ENCODE results near the gene ZNF236. TPM values are rescaled to one million over a fixed set of nuclear protein-coding genes. Genes with fewer than 3 reads are reported as not detected.

The ZNF236 gene
- total and polyA plus RNA-seq, 2 donors (not counting 3 experiments of a cell fraction or from before 2014, with no cell fraction given), result 4.5 to 14.7 TPM

DNA sequence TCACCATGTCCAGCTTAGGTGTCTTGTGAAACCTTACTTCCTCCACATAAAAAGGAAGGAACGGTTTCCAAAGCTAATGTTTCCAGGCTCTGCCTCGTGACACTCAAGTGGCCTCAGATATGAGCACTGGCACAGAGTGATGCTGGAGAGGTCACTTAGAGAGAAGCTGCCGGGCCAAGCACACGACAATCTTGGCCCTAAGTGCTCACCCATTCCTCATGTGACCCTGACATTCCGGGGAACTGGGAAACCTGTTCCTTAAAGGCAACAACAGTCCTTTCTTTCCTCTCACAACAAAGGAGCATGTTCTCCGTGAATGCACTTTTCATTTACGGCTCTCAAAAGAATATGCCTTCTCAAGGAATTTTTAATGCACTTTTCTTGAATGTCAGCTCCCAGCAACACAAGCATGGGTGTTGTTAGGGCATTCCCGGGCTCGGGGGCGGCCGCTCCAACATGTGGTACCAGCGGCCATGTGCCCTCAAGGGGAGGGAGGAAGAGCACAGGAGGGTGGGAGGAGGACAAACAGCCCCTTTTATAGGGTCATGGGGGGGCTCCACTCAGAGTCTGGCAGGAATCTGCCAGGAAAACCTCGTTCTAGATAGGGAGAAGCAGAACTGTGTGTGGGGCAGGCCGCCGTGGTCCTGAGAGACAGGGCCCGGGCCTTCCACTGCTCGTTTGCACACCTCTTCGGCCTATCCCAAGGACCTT is 191.6 kb downstream of the ZNF236 start:
- FAIRE-seq (no peak), DNase-seq (ENCODE audit: low read depth, low spot score) (no peak)
- CTCF ChIA-PET, result interaction anchor here (0.9 to 4.2 kb wide), 2 partner anchors 13 to 30 kb away, joined by 3 to 19 read pairs; no protein-coding TSS in a partner anchor

More for the DNA sequence above, 191.6 kb downstream of the ZNF236 start:
- intact Hi-C loops (cut with micrococcal nuclease) (no loop called here), dilution Hi-C loops (cut with MboI; ENCODE audit: extremely low pct_ligation_motif_present, low sequenced_read_pairs) (no loop called here)
- Histone ChIP-seq H3K9me1 (replicated peaks; ENCODE audit: control insufficient read depth, extremely low read depth, insufficient read depth, low read length) (no peaks in the 10 kb centered on the region), H3K4me3 (replicated peaks in 1 of 3; ENCODE audit: insufficient read depth in 1 of 3, low read depth in 1 of 3, low read length in 3 of 3) (no peak overlapping the region), H2AFZ (ENCODE audit: low read depth, low read length) (no peak overlapping the region), H3K9me3 (replicated peaks; ENCODE audit: control insufficient read depth, insufficient read depth, low read length) (no peaks in the 10 kb centered on the region), H3K27me3 (ENCODE audit: control insufficient read depth in 2 of 2, insufficient read depth in 2 of 2, low read length in 2 of 2) (peaks cover 0 to 4% of the 10 kb centered on the region in 2 experiments), H3K79me2 (ENCODE audit: control insufficient read depth, insufficient read depth, low read length) (no peaks in the 10 kb centered on the region), H4K20me1 (replicated peaks; ENCODE audit: control insufficient read depth, extremely low read depth, insufficient read depth, low read length) (no peaks in the 10 kb centered on the region), H3K27ac (ENCODE audit: insufficient read depth, low read depth, low read length) (no peak overlapping the region), H3K4me1 (ENCODE audit: control insufficient read depth, extremely low read depth, insufficient read depth, low read length) (no peaks in the 10 kb centered on the region), H3K36me3 (ENCODE audit: control insufficient read depth in 2 of 2, extremely low read depth in 1 of 2, insufficient read depth in 2 of 2, low read length in 2 of 2) (no peaks in the 10 kb centered on the region), H3K4me2 (ENCODE audit: insufficient read depth, low read length) (no peak overlapping the region), H3K9ac (replicated peaks; ENCODE audit: extremely low read depth, insufficient read depth, low read length) (no peak overlapping the region)
- TF ChIP-seq EZH2 (IDR thresholded peaks at IDR 0.05; ENCODE audit: borderline replicate concordance, low read depth, low read length, severe bottlenecking), result no peak
- no peak for TF ChIP-seq CTCF (IDR thresholded peaks at IDR 0.05; ENCODE audit: extremely low read depth in 1 of 2, insufficient read depth in 1 of 2, low read depth in 1 of 2, low read length in 2 of 2)
- no peak for TF ChIP-seq MYC (IDR thresholded peaks at IDR 0.05; ENCODE audit: low read depth, low read length)
- no peak for TF ChIP-seq POLR2AphosphoS5 (IDR thresholded peaks at IDR 0.05; ENCODE audit: insufficient read depth, low read depth, low read length)
- no peak for TF ChIP-seq JUN (IDR thresholded peaks at IDR 0.05; ENCODE audit: borderline replicate concordance, insufficient read depth, insufficient read length, low read depth)
- TF ChIP-seq, protein P1, sequence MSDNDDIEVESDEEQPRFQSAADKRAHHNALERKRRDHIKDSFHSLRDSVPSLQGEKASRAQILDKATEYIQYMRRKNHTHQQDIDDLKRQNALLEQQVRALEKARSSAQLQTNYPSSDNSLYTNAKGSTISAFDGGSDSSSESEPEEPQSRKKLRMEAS (IDR thresholded peaks at IDR 0.05; ENCODE audit: insufficient read depth, insufficient read length), result no peak
- TF ChIP-seq POLR2A (IDR thresholded peaks at IDR 0.05; ENCODE audit: low read depth, low read length), result no peak
- TF ChIP-seq GATA2 (IDR thresholded peaks at IDR 0.05; ENCODE audit: insufficient read depth, insufficient read length, low read depth, low read length), result no peak
- no peak for TF ChIP-seq FOS (IDR thresholded peaks at IDR 0.05; ENCODE audit: borderline replicate concordance, insufficient read depth, low read length)
- BruUV-seq (replicated peaks), result no TSS peak
- POLR2A ChIA-PET, result no interaction called here

Data from endothelial cell of umbilical vein (primary cell).